SK-N-SH treated with all-trans-retinoic acid at 6 μM for 48 hours (cell line): ENCODE measurements around the gene PANX1.

ENCODE experiments used
- ATAC-seq: fragments of 200-7000 bp; cut with Tn5 transposase; 3 replicates; pipeline ENCODE4 v1.9.1; 2020; ENCODE audit warnings: mild to moderate bottlenecking, moderate library complexity
- ARNTL ChIP-seq: fragments of 450-650 bp; formaldehyde crosslinking; IDR thresholded peaks from 2 replicates; pipeline ENCODE4 v1.5.0; 2020; ENCODE audit warnings: low read depth, mild to moderate bottlenecking, moderate library complexity, borderline replicate concordance
- BACH2 ChIP-seq: fragments of 250-450 bp; sonication (Bioruptor Pico); IDR thresholded peaks from 2 replicates; pipeline ENCODE4 v1.9.0; 2021; ENCODE audit warnings: mild to moderate bottlenecking, borderline replicate concordance
- CREB5 ChIP-seq: fragments of 250-450 bp; sonication (Bioruptor Pico); IDR thresholded peaks from 2 replicates; pipeline ENCODE4 v1.5.1; 2020; ENCODE audit warnings: low read depth, mild to moderate bottlenecking, moderate library complexity
- CSRNP3 ChIP-seq: fragments of 250-450 bp; sonication (Bioruptor Pico); IDR thresholded peaks from 2 replicates; pipeline ENCODE4 v1.5.1; 2021; ENCODE audit warnings: mild to moderate bottlenecking, moderate library complexity
- ESRRG ChIP-seq: fragments of 250-450 bp; sonication (Bioruptor Pico); IDR thresholded peaks from 2 replicates; pipeline ENCODE4 v1.6.1; 2021; ENCODE audit warnings: mild to moderate bottlenecking
- GLIS3 ChIP-seq: fragments of 250-450 bp; sonication (Bioruptor Pico); IDR thresholded peaks from 2 replicates; pipeline ENCODE4 v1.5.0; 2020; ENCODE audit warnings: mild to moderate bottlenecking, moderate library complexity
- OSR1 ChIP-seq: fragments of 250-450 bp; sonication (Bioruptor Pico); IDR thresholded peaks from 2 replicates; pipeline ENCODE4 v1.8.0; 2022; ENCODE audit warnings: moderate library complexity, mild to moderate bottlenecking, inconsistent platforms
- PATZ1 ChIP-seq: fragments of 250-450 bp; sonication (Bioruptor Pico); IDR thresholded peaks from 2 replicates; pipeline ENCODE4 v1.8.0; 2020; ENCODE audit warnings: mild to moderate bottlenecking, moderate library complexity, borderline replicate concordance
- POU6F1 ChIP-seq: fragments of 250-450 bp; sonication (Bioruptor Pico); IDR thresholded peaks from 2 replicates; pipeline ENCODE4 v1.8.0; 2021; ENCODE audit warnings: low read depth, mild to moderate bottlenecking, moderate library complexity, borderline replicate concordance
- PPARA ChIP-seq: fragments of 250-450 bp; sonication (Bioruptor Pico); IDR thresholded peaks from 2 replicates; pipeline ENCODE4 v1.5.0; 2020; ENCODE audit warnings: mild to moderate bottlenecking, borderline replicate concordance
- RARB ChIP-seq: fragments of 250-450 bp; sonication (Bioruptor Pico); IDR thresholded peaks from 2 replicates; pipeline ENCODE4 v1.8.0; 2021; ENCODE audit warnings: mild to moderate bottlenecking, moderate library complexity
- SNAI2 ChIP-seq: fragments of 250-450 bp; sonication (Bioruptor Pico); IDR thresholded peaks from 2 replicates; pipeline ENCODE4 v1.5.0; 2020; ENCODE audit warnings: mild to moderate bottlenecking, moderate library complexity
- TCF4 ChIP-seq: fragments of 250-450 bp; sonication (Bioruptor Pico); IDR thresholded peaks from 2 replicates; pipeline ENCODE4 v1.8.0; 2021; ENCODE audit warnings: mild to moderate bottlenecking, moderate library complexity, borderline replicate concordance
- TOX ChIP-seq: fragments of 250-450 bp; sonication (Bioruptor Pico); IDR thresholded peaks from 2 replicates; pipeline ENCODE4 v1.8.0; 2021; ENCODE audit warnings: mild to moderate bottlenecking, moderate library complexity, borderline replicate concordance
- TSHZ2 ChIP-seq: fragments of 250-450 bp; sonication (Bioruptor Pico); IDR thresholded peaks from 2 replicates; pipeline ENCODE4 v1.5.0; 2020; ENCODE audit warnings: mild to moderate bottlenecking, moderate library complexity
- ZC3H10 ChIP-seq: fragments of 250-450 bp; sonication (Bioruptor Pico); IDR thresholded peaks from 2 replicates; pipeline ENCODE4 v1.5.1; 2021; ENCODE audit warnings: mild to moderate bottlenecking, moderate library complexity
- ZFP30 ChIP-seq: fragments of 450-650 bp; formaldehyde crosslinking; IDR thresholded peaks from 2 replicates; pipeline ENCODE4 v1.5.0; 2022; ENCODE audit warnings: mild to moderate bottlenecking, moderate library complexity
- ZNF565 ChIP-seq: fragments of 450-650 bp; formaldehyde crosslinking; conservative IDR thresholded peaks from 2 replicates; pipeline ENCODE4 v1.5.0; 2020; ENCODE audit warnings: low read depth, mild to moderate bottlenecking, moderate library complexity
- ZNF70 ChIP-seq: fragments of 450-650 bp; formaldehyde crosslinking; IDR thresholded peaks from 2 replicates; pipeline ENCODE4 v1.5.0; 2020; ENCODE audit warnings: mild to moderate bottlenecking, moderate library complexity
- ZNF8 ChIP-seq: fragments of 450-650 bp; formaldehyde crosslinking; IDR thresholded peaks from 2 replicates; pipeline ENCODE4 v1.5.0; 2020; ENCODE audit warnings: mild to moderate bottlenecking, moderate library complexity

PANX1 gene

GRCh38 chr11:94193288-94193687 lies 64.6 kb downstream of the PANX1 start:
- peak; percentile 94 for ATAC-seq
- no peak for TF ChIP-seq ZFP30
- no peak for TF ChIP-seq RARB (CRISPR knock-in tag)
- no peak for TF ChIP-seq ZNF70 (CRISPR knock-in tag)
- TF ChIP-seq BACH2 (CRISPR knock-in tag): no peak
- TF ChIP-seq TOX (CRISPR knock-in tag): no peak
- no peak for TF ChIP-seq PPARA (CRISPR knock-in tag)
- no peak for TF ChIP-seq PATZ1 (CRISPR knock-in tag)
- no peak for TF ChIP-seq ARNTL (CRISPR knock-in tag)
- TF ChIP-seq ZNF8: no peak
- TF ChIP-seq ESRRG (CRISPR knock-in tag): no peak
- no peak for TF ChIP-seq GLIS3 (CRISPR knock-in tag)

GRCh38 chr11:94194712-94195111 lies 66.1 kb downstream of the PANX1 start:
- no peak for ATAC-seq
- TF ChIP-seq SNAI2 (CRISPR knock-in tag) (no peak), ZNF8 (no peak), POU6F1 (CRISPR knock-in tag) (no peak), ZNF565 (no peak), BACH2 (CRISPR knock-in tag) (no peak), ARNTL (CRISPR knock-in tag) (no peak), CSRNP3 (CRISPR knock-in tag) (no peak), ESRRG (CRISPR knock-in tag) (no peak), PATZ1 (CRISPR knock-in tag) (no peak), GLIS3 (CRISPR knock-in tag) (no peak), TCF4 (CRISPR knock-in tag) (no peak), ZC3H10 (no peak)

- no peak for ATAC-seq
- TF ChIP-seq TCF4 (CRISPR knock-in tag) (no peak), ZFP30 (no peak), OSR1 (no peak), ZNF565 (no peak), PPARA (CRISPR knock-in tag) (no peak), ZNF8 (no peak), CREB5 (CRISPR knock-in tag) (no peak), BACH2 (CRISPR knock-in tag) (no peak), CSRNP3 (CRISPR knock-in tag) (no peak), TOX (CRISPR knock-in tag) (no peak), PATZ1 (CRISPR knock-in tag) (no peak), GLIS3 (CRISPR knock-in tag) (no peak), ZNF70 (CRISPR knock-in tag) (no peak), ZC3H10 (no peak), ARNTL (CRISPR knock-in tag) (no peak), TSHZ2 (CRISPR knock-in tag) (no peak)
These were observed 67.7 kb downstream of the PANX1 start for GRCh38 chr11:94196363-94196762.
